ENCODE data around the gene ELL2. TPM values are rescaled to one million over a fixed set of nuclear protein-coding genes. Genes with fewer than 3 reads are reported as not detected.

ELL2 gene
- total and polyA plus RNA-seq, 12 donors = 10.5 to 68.2 (median 27.2) TPM

GRCh38 chr5:95922798-95923197 lies 38.9 kb downstream of the ELL2 start:
- no peak overlapping the region for H3K4me3 ChIP-seq
- H3K27ac ChIP-seq = no peak overlapping the region
- TF ChIP-seq CTCF (IDR thresholded peaks at IDR 0.05) = no peak
- H3K27me3 ChIP-seq = no peaks in the 10 kb centered on the region
- H3K9me3 ChIP-seq = no peaks in the 10 kb centered on the region
- DNase-seq (no peak), ATAC-seq (peak in 3 of 8 donors; percentile 46 to 56 (median 56))
- peaks cover 0 to 68% (median 17%) of the 10 kb centered on the region in 9 donors for H3K4me1 ChIP-seq
- intact Hi-C loops (cut with DNase I) = no loop called here
- no peaks in the 10 kb centered on the region for H3K36me3 ChIP-seq
- WGBS, 2 donors = 90 to 94% methylated on average over 3 of the region's 3 CpGs

GRCh38 chr5:95921501-95921900 lies 40.1 kb downstream of the ELL2 start:
- Histone ChIP-seq H3K27me3 (no peaks in the 10 kb centered on the region), H3K9me3 (no peaks in the 10 kb centered on the region), H3K27ac (no peak overlapping the region), H3K4me3 (no peak overlapping the region), H3K4me1 (peaks cover 0 to 80% (median 19%) of the 10 kb centered on the region in 9 donors), H3K36me3 (no peaks in the 10 kb centered on the region)
- ATAC-seq (no peak), DNase-seq (no peak)
- 97 to 99% methylated on average over 3 of the region's 3 CpGs for WGBS, 2 donors
- intact Hi-C loops (cut with DNase I) = no loop called here
- no peak for TF ChIP-seq CTCF (IDR thresholded peaks at IDR 0.05)

- H3K4me1 ChIP-seq = peaks cover 0 to 80% (median 25%) of the 10 kb centered on the region in 9 donors
- WGBS, 2 donors = 93 to 95% methylated on average over 1 of the region's 1 CpG
- no peaks in the 10 kb centered on the region for H3K9me3 ChIP-seq
- no peak overlapping the region for H3K27ac ChIP-seq
- no peak for TF ChIP-seq CTCF (IDR thresholded peaks at IDR 0.05)
- no peaks in the 10 kb centered on the region for H3K27me3 ChIP-seq
- no peak overlapping the region for H3K4me3 ChIP-seq
- DNase-seq = no peak
- no peak for ATAC-seq
- no peaks in the 10 kb centered on the region for H3K36me3 ChIP-seq
- intact Hi-C loops (cut with DNase I) = no loop called here
These were observed 40.8 kb downstream of the ELL2 start for GRCh38 chr5:95920822-95921221.

GRCh38 chr5:95919658-95920057 lies 42.0 kb downstream of the ELL2 start:
- no peak for TF ChIP-seq CTCF (IDR thresholded peaks at IDR 0.05)
- intact Hi-C loops (cut with DNase I) = no loop called here
- ATAC-seq = no peak
- WGBS, 2 donors = 63 to 88% methylated on average over 2 of the region's 2 CpGs
- Histone ChIP-seq H3K9me3 (no peaks in the 10 kb centered on the region), H3K36me3 (peaks cover 0 to 4% (median 0%) of the 10 kb centered on the region in 9 donors), H3K4me3 (no peak overlapping the region), H3K4me1 (peaks cover 0 to 74% (median 29%) of the 10 kb centered on the region in 9 donors), H3K27me3 (no peaks in the 10 kb centered on the region), H3K27ac (no peak overlapping the region)
- no peak for DNase-seq

Measured in heart right ventricle (tissue), 16 donors.